ENCODE results near the gene E4F1. TPM values are rescaled to one million over a fixed set of nuclear protein-coding genes. Genes with fewer than 3 reads are reported as not detected.

The E4F1 gene
- total and polyA plus RNA-seq, 2 donors from 2014 or later = 13.6 to 26.0 TPM

GRCh38 chr16:2190002-2190658 is 33.3 kb upstream of the E4F1 start:
- TF ChIP-seq CTCF (IDR thresholded peaks at IDR 0.05; ENCODE audit: borderline replicate concordance, extremely low read depth, insufficient read depth) = no peak
- Histone ChIP-seq H3K36me3 (ENCODE audit: control insufficient read depth in 2 of 3, insufficient read depth in 3 of 3, low read length in 3 of 3) (no peaks in the 10 kb centered on the region), H3K9ac (ENCODE audit: low read length in 3 of 3) (no peak overlapping the region), H3K4me3 (ENCODE audit: low read length in 3 of 3) (no peak overlapping the region), H3K9me3 (ENCODE audit: control insufficient read depth in 2 of 3, insufficient read depth in 1 of 3, low read length in 3 of 3) (no peaks in the 10 kb centered on the region), H3K27me3 (ENCODE audit: control insufficient read depth, insufficient read depth, low read length) (no peaks in the 10 kb centered on the region), H3K4me1 (ENCODE audit: control insufficient read depth in 2 of 3, insufficient read depth in 2 of 3, low read depth in 1 of 3, low read length in 3 of 3) (peaks cover 0 to 2% (median 0%) of the 10 kb centered on the region in 3 donors), H3K27ac (ENCODE audit: low read depth in 2 of 2, low read length in 2 of 2) (no peak overlapping the region)
- DNase-seq = no peak
- no peak for FAIRE-seq
- intact Hi-C loops (cut with DNase I) = no loop called here

GRCh38 chr16:2190659-2191445 is 32.5 kb upstream of the E4F1 start:
- no peak overlapping the region for H3K4me3 ChIP-seq (ENCODE audit: low read length in 3 of 3)
- no peaks in the 10 kb centered on the region for H3K27me3 ChIP-seq (ENCODE audit: control insufficient read depth, insufficient read depth, low read length)
- H3K27ac ChIP-seq (ENCODE audit: low read depth in 2 of 2, low read length in 2 of 2) = no peak overlapping the region
- no peaks in the 10 kb centered on the region for H3K9me3 ChIP-seq (ENCODE audit: control insufficient read depth in 2 of 3, insufficient read depth in 1 of 3, low read length in 3 of 3)
- peaks cover 0 to 3% (median 0%) of the 10 kb centered on the region in 3 donors for H3K4me1 ChIP-seq (ENCODE audit: control insufficient read depth in 2 of 3, insufficient read depth in 2 of 3, low read depth in 1 of 3, low read length in 3 of 3)
- DNase-seq (no peak), FAIRE-seq (no peak)
- no peaks in the 10 kb centered on the region for H3K36me3 ChIP-seq (ENCODE audit: control insufficient read depth in 2 of 3, insufficient read depth in 3 of 3, low read length in 3 of 3)
- H3K9ac ChIP-seq (ENCODE audit: low read length in 3 of 3) = no peak overlapping the region
- intact Hi-C loops (cut with DNase I) = no loop called here
- TF ChIP-seq CTCF (IDR thresholded peaks at IDR 0.05; ENCODE audit: borderline replicate concordance, extremely low read depth, insufficient read depth) = no peak

DNA sequence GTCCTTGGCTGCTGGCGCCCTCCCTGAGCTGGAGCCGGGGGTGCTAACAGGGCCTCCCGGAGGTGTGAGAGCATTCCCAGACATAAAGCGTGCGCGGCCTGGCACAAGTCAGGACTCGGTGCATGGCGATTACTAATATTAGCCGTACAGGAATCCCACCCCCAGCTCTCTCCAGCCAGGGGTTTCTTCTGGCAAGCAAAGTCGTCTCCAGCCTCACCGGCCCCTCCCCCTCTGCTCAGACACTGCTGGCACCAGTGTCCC is 32.0 kb upstream of the E4F1 start:
- no peak overlapping the region for H3K9ac ChIP-seq (ENCODE audit: low read length in 3 of 3)
- intact Hi-C loops (cut with DNase I) = no loop called here
- H3K9me3 ChIP-seq (ENCODE audit: control insufficient read depth in 2 of 3, insufficient read depth in 1 of 3, low read length in 3 of 3) = no peaks in the 10 kb centered on the region
- H3K4me1 ChIP-seq (ENCODE audit: control insufficient read depth in 2 of 3, insufficient read depth in 2 of 3, low read depth in 1 of 3, low read length in 3 of 3) = peaks cover 0 to 3% (median 0%) of the 10 kb centered on the region in 3 donors
- H3K27ac ChIP-seq (ENCODE audit: low read depth in 2 of 2, low read length in 2 of 2) = no peak overlapping the region
- TF ChIP-seq CTCF (IDR thresholded peaks at IDR 0.05; ENCODE audit: borderline replicate concordance, extremely low read depth, insufficient read depth) = no peak
- no peaks in the 10 kb centered on the region for H3K27me3 ChIP-seq (ENCODE audit: control insufficient read depth, insufficient read depth, low read length)
- no peaks in the 10 kb centered on the region for H3K36me3 ChIP-seq (ENCODE audit: control insufficient read depth in 2 of 3, insufficient read depth in 3 of 3, low read length in 3 of 3)
- no peak for DNase-seq
- FAIRE-seq = no peak
- H3K4me3 ChIP-seq (ENCODE audit: low read length in 3 of 3) = no peak overlapping the region

Measured in kidney (tissue), 14 donors.